Lower lobe of right lung (tissue), 2 donors: ENCODE measurements around the gene UBE3A. TPM values are rescaled to one million over a fixed set of nuclear protein-coding genes. Genes with fewer than 3 reads are reported as not detected.

Experiments
- ATAC-seq, 2 donors: fragments of 200-7000 bp; cut with Tn5 transposase; one replicate each; pipeline ENCODE4 v1.9.1; 2020 to 2022; ENCODE audit warnings: mild to moderate bottlenecking in 2 of 2, moderate library complexity in 2 of 2
- DNase-seq: peaks from one replicate; pipeline ENCODE4 v3.0.0-alpha.2; 2020
- H3K27ac ChIP-seq: fragments of 200-600 bp; one replicate; pipeline ENCODE4 v1.8.0; 2022
- H3K27me3 ChIP-seq: fragments of 200-600 bp; one replicate; pipeline ENCODE4 v1.8.0; 2022; ENCODE audit warnings: low read depth
- H3K36me3 ChIP-seq: fragments of 200-600 bp; one replicate; pipeline ENCODE4 v1.8.0; 2022; ENCODE audit warnings: mild to moderate bottlenecking
- H3K4me1 ChIP-seq: fragments of 200-600 bp; one replicate; pipeline ENCODE4 v1.8.0; 2022
- H3K4me3 ChIP-seq: fragments of 200-600 bp; one replicate; pipeline ENCODE4 v1.8.0; 2022; ENCODE audit warnings: mild to moderate bottlenecking
- H3K9me3 ChIP-seq: fragments of 200-600 bp; one replicate; pipeline ENCODE4 v1.8.0; 2022
- CTCF ChIP-seq: fragments of 200-600 bp; IDR thresholded peaks from one replicate; pipeline ENCODE4 v1.8.0; 2022; ENCODE audit warnings: antibody characterized with exemption, mild to moderate bottlenecking
- intact Hi-C: fragments of 100-400 bp; cut with DNase I; formaldehyde crosslinking; loops from one replicate; pipeline ENCODE4 v1.11.0; 2022
- total RNA-seq: library from RNA; stranded (reverse); fragmentation: NEBNext Ultra II Directional; extraction: Animal tissue kit (Norgen Biotek cat#: 25700); gene quantifications from one replicate; pipeline ENCODE4 v1.2.1, GENCODE V29; 2021
- donor health status: DM: no; HTN: yes; CAD: no; lungs with severe emphysema.

Gene UBE3A
- total RNA-seq, 1 donor from 2014 or later = 86.1 TPM

DNA sequence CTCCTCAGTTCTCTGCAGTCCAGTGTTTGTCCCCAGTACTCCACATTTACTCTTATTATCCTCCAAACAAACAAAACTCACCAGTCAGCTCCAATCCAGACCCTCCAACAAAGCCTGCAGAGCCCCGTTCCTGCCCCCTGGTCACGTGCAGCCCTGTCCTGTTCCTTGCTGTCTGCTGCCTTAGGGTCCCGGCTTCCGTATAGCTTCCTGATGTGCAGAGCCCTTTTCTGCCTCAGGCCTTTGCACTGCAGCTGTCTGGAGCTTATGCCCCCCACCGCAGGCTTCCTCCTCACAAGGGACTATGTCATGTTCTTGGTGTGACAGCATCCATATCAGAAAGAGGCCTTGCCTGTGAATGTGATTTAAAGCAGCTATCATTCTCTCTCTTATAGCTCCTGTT is 39.0 kb upstream of the UBE3A start:
- Histone ChIP-seq H3K9me3 (no peaks in the 10 kb centered on the region), H3K4me1 (no peaks in the 10 kb centered on the region), H3K4me3 (no peak overlapping the region), H3K36me3 (no peaks in the 10 kb centered on the region), H3K27me3 (no peaks in the 10 kb centered on the region), H3K27ac (no peak overlapping the region)
- intact Hi-C loops = no loop called here
- ATAC-seq (no peak), DNase-seq (no peak)
- TF ChIP-seq CTCF = no peak

DNA sequence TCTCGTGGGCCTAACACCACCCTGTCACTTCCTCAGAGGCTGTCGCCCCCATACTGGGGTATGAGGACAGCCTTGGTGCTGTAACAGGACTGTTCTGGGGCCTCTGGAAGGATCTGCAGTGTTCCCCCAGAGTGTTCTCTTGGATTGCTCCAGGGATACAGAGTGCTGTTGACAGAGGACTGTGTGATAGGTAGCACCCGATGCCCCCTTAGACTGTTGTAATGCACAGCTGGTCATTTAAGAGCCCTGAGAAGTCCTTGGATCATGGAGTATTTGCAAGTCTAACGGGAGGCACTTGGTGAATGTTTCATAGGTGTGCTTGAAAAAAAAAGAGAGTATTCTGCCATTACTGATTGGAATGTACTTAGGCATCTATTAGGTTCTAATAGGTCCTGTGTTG is 35.4 kb upstream of the UBE3A start:
- no peak for TF ChIP-seq CTCF
- intact Hi-C loops = no loop called here
- H3K27ac ChIP-seq = no peak overlapping the region
- no peaks in the 10 kb centered on the region for H3K9me3 ChIP-seq
- no peak overlapping the region for H3K4me3 ChIP-seq
- ATAC-seq (no peak), DNase-seq (no peak)
- no peaks in the 10 kb centered on the region for H3K36me3 ChIP-seq
- H3K27me3 ChIP-seq = no peaks in the 10 kb centered on the region
- no peaks in the 10 kb centered on the region for H3K4me1 ChIP-seq

DNA sequence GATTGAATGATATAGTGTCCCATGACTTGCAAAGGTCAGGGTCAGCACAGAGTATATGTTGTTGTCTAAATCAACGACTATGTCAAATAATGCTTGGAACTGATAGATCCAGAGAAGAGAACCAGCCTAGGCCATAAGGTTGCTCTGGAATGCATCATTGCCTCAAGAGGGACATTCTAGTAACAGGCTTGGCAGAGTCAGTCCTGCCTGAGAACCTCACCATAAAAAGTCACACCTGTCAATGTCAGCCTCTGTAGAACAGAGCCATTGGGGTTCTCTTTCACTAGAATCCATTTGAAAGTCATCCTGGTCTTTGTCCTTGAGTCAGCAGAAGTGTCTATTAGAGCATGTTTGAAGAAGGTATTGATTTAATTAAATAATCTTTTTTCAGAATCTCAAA is 31.4 kb upstream of the UBE3A start:
- H3K4me3 ChIP-seq = no peak overlapping the region
- no peak overlapping the region for H3K27ac ChIP-seq
- ATAC-seq = no peak
- H3K36me3 ChIP-seq = no peaks in the 10 kb centered on the region
- no peaks in the 10 kb centered on the region for H3K27me3 ChIP-seq
- intact Hi-C loops = no loop called here
- H3K9me3 ChIP-seq = no peaks in the 10 kb centered on the region
- H3K4me1 ChIP-seq = no peaks in the 10 kb centered on the region
- TF ChIP-seq CTCF = no peak
- DNase-seq = no peak

- no peaks in the 10 kb centered on the region for H3K9me3 ChIP-seq
- intact Hi-C loops = no loop called here
- ATAC-seq = no peak
- no peak overlapping the region for H3K27ac ChIP-seq
- no peaks in the 10 kb centered on the region for H3K4me1 ChIP-seq
- H3K4me3 ChIP-seq = no peak overlapping the region
- TF ChIP-seq CTCF = no peak
- H3K27me3 ChIP-seq = no peaks in the 10 kb centered on the region
- DNase-seq = no peak
- no peaks in the 10 kb centered on the region for H3K36me3 ChIP-seq
Measured at GRCh38 chr15:25469377-25469776, 30.6 kb upstream of the UBE3A start.

DNA sequence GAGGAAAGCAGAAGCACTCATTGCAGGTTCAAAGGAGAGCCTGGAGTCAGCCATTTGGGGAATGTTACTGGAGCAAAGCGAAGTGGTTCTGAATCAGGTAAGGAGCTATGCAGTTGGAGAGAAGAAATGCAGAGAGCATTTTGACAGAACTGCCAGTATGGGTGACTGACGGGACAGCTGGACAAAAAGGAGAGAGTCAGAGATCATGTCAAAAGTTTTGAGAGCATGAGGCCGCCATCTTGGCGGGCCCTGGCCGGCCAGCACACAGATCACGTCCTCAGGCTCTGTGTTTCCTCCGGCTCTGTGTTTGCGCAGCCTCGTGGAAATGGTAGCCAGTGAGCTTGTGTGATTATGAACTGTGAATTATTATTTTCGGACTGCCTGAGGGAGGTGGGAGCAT is 29.8 kb upstream of the UBE3A start:
- DNase-seq = no peak
- Histone ChIP-seq H3K4me1 (no peaks in the 10 kb centered on the region), H3K36me3 (no peaks in the 10 kb centered on the region), H3K4me3 (no peak overlapping the region), H3K27ac (no peak overlapping the region), H3K27me3 (no peaks in the 10 kb centered on the region), H3K9me3 (no peaks in the 10 kb centered on the region)
- intact Hi-C loops = no loop called here
- no peak for TF ChIP-seq CTCF
- no peak for ATAC-seq

GRCh38 chr15:25465835-25466234 is 27.0 kb upstream of the UBE3A start:
- TF ChIP-seq CTCF = no peak
- DNase-seq (peak; percentile 65), ATAC-seq (peak; percentile 87 to 92)
- no peaks in the 10 kb centered on the region for H3K36me3 ChIP-seq
- no peaks in the 10 kb centered on the region for H3K27me3 ChIP-seq
- H3K9me3 ChIP-seq = no peaks in the 10 kb centered on the region
- H3K4me3 ChIP-seq = no peak overlapping the region
- intact Hi-C loops = no loop called here
- H3K4me1 ChIP-seq = no peaks in the 10 kb centered on the region
- H3K27ac ChIP-seq = no peak overlapping the region
